ENCODE measurements around the gene KRT20. TPM values are rescaled to one million over a fixed set of nuclear protein-coding genes. Genes with fewer than 3 reads are reported as not detected.

Gene KRT20
- total and polyA plus RNA-seq, 2 experiments from 2014 or later, result not detected

GRCh38 chr17:40916366-40916765 is 31.3 kb upstream of the KRT20 start:
- no peak overlapping the region for H3K4me2 ChIP-seq
- Mint-ChIP-seq H3K27ac (no peak overlapping the region), H3K36me3 (ENCODE audit: low read depth) (no peaks in the 10 kb centered on the region), H3K27me3 (ENCODE audit: insufficient read depth, low read depth, poor library complexity) (no peaks in the 10 kb centered on the region), H3K4me3 (no peak overlapping the region), H3K9me3 (no peaks in the 10 kb centered on the region), H3K4me1 (peaks cover 5% of the 10 kb centered on the region; the same call in 2 of the 3 replicates)
- no peak for ATAC-seq
- no peaks in the 10 kb centered on the region for H3K9me2 ChIP-seq (ENCODE audit: insufficient read depth)
- no peaks in the 10 kb centered on the region for H3K27me3 ChIP-seq (ENCODE audit: insufficient read depth)
- H3K27ac ChIP-seq (ENCODE audit: low read depth), result no peak overlapping the region
- H3K36me3 ChIP-seq (ENCODE audit: insufficient read depth), result no peaks in the 10 kb centered on the region
- no peak overlapping the region for H3K4me3 ChIP-seq
- no peaks in the 10 kb centered on the region for H4K20me1 ChIP-seq (replicated peaks; ENCODE audit: insufficient read depth)
- H3F3A ChIP-seq (replicated peaks; ENCODE audit: low read depth), result no peaks in the 10 kb centered on the region
- no peaks in the 10 kb centered on the region for H3K79me2 ChIP-seq (replicated peaks; ENCODE audit: insufficient read depth)
- no peak overlapping the region for H2AFZ ChIP-seq
- no peaks in the 10 kb centered on the region for H3K4me1 ChIP-seq (ENCODE audit: insufficient read depth)
- no peak for DNase-seq (ENCODE audit: low spot score)
- TF ChIP-seq ZNF331 (CRISPR knock-in tag; IDR thresholded peaks at IDR 0.05; ENCODE audit: low read depth) (no peak), JUNB (IDR thresholded peaks at IDR 0.05; ENCODE audit: unreplicated experiment) (no peak), EZH2 (IDR thresholded peaks at IDR 0.05; ENCODE audit: low read depth, unreplicated experiment) (no peak), NANOG (IDR thresholded peaks at IDR 0.05; ENCODE audit: borderline replicate concordance) (no peak), POLR2AphosphoS5 (IDR thresholded peaks at IDR 0.05; ENCODE audit: low read depth) (no peak), ETS1 (IDR thresholded peaks at IDR 0.05) (no peak), STAT1 (IDR thresholded peaks at IDR 0.05; ENCODE audit: unreplicated experiment) (no peak), EZH2phosphoT487 (IDR thresholded peaks at IDR 0.05; ENCODE audit: unreplicated experiment) (no peak), ZNF462 (CRISPR knock-in tag; IDR thresholded peaks at IDR 0.05) (no peak), ZNF114 (CRISPR knock-in tag; IDR thresholded peaks at IDR 0.05) (no peak), CREB1 (CRISPR knock-in tag; IDR thresholded peaks at IDR 0.05; ENCODE audit: low read depth) (no peak)
- TF ChIP-seq, protein P1, sequence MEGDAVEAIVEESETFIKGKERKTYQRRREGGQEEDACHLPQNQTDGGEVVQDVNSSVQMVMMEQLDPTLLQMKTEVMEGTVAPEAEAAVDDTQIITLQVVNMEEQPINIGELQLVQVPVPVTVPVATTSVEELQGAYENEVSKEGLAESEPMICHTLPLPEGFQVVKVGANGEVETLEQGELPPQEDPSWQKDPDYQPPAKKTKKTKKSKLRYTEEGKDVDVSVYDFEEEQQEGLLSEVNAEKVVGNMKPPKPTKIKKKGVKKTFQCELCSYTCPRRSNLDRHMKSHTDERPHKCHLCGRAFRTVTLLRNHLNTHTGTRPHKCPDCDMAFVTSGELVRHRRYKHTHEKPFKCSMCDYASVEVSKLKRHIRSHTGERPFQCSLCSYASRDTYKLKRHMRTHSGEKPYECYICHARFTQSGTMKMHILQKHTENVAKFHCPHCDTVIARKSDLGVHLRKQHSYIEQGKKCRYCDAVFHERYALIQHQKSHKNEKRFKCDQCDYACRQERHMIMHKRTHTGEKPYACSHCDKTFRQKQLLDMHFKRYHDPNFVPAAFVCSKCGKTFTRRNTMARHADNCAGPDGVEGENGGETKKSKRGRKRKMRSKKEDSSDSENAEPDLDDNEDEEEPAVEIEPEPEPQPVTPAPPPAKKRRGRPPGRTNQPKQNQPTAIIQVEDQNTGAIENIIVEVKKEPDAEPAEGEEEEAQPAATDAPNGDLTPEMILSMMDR (conservative IDR thresholded peaks at IDR 0.05; ENCODE audit: low read depth in 2 of 2), result no peak
- TF ChIP-seq, protein P2, sequence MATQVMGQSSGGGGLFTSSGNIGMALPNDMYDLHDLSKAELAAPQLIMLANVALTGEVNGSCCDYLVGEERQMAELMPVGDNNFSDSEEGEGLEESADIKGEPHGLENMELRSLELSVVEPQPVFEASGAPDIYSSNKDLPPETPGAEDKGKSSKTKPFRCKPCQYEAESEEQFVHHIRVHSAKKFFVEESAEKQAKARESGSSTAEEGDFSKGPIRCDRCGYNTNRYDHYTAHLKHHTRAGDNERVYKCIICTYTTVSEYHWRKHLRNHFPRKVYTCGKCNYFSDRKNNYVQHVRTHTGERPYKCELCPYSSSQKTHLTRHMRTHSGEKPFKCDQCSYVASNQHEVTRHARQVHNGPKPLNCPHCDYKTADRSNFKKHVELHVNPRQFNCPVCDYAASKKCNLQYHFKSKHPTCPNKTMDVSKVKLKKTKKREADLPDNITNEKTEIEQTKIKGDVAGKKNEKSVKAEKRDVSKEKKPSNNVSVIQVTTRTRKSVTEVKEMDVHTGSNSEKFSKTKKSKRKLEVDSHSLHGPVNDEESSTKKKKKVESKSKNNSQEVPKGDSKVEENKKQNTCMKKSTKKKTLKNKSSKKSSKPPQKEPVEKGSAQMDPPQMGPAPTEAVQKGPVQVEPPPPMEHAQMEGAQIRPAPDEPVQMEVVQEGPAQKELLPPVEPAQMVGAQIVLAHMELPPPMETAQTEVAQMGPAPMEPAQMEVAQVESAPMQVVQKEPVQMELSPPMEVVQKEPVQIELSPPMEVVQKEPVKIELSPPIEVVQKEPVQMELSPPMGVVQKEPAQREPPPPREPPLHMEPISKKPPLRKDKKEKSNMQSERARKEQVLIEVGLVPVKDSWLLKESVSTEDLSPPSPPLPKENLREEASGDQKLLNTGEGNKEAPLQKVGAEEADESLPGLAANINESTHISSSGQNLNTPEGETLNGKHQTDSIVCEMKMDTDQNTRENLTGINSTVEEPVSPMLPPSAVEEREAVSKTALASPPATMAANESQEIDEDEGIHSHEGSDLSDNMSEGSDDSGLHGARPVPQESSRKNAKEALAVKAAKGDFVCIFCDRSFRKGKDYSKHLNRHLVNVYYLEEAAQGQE (IDR thresholded peaks at IDR 0.05; ENCODE audit: unreplicated experiment), result no peak

All from GM23338 (cell line).